Kidney tubule cell (primary cell): Measurements from ENCODE around the gene NRG4.
"Not testable (repeated sequence)": the region's sequence is repeated elsewhere in the genome, so short reads cannot be mapped to it uniquely, and the experiment has no call there.

ENCODE experiments used
- DNase-seq: peaks from one replicate; pipeline ENCODE4 v3.0.0-alpha.2; 2018; ENCODE audit warnings: low spot score

NRG4 gene

DNA sequence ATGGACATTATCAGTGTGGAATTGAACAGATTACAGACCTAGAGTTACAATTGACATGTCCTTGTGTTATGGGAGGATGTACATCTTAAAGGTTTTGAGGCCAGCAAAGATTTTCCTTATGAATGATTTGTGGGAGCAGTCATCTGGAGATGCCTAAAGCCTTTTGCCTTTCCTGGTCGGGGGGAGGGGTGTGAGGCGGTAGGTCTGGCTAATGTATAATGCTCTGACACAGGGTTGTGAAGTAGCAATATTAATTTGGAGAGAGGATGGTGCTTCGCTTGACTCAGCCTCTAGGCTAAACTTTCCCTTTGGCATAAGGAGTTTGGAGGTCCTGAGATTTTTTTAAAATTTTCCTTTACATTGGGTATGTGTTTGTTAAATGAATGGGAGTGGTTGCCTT, 85.3 kb downstream of the NRG4 start:
- DNase-seq = peak; percentile 53

DNA sequence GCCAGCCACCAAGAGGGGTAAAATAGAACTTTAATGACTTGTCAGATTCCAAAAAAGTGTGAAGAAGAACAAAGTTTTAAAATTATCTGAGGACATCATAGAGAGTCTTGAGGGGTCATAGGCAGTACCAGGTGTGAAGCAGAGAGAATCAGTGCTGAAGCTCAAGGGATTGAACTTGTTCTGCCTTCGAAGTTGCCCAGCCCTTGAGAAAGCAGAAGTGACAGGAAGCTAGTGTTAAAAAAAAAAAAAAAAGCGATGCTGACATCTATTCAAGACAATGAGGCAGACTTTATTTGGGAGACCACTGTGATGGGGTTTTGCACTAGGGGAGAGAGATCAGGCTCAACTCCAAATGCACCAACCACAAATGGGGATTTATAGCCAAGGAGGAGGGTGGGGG, 86.8 kb downstream of the NRG4 start:
- no peak for DNase-seq

DNA sequence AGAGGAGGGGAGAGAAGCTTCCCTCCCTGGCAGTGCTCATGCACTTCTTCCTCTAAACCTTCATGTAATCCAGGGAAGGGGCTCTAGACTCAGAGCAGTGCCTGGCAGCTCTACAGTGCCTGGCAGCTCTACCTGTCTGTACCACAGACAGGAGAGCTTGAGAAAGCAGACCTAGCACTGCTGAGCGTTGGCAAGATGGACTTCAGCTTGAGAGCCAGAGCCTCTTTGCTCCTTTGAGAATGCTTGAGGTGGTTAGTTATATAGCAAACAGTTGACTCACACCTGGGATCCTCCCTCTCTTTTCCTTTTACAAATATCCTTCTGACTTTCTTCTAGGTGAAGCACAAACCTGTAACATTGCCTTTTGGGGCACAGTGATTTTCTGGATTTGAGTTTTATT, 87.6 kb downstream of the NRG4 start:
- DNase-seq = peak; percentile 34

DNA sequence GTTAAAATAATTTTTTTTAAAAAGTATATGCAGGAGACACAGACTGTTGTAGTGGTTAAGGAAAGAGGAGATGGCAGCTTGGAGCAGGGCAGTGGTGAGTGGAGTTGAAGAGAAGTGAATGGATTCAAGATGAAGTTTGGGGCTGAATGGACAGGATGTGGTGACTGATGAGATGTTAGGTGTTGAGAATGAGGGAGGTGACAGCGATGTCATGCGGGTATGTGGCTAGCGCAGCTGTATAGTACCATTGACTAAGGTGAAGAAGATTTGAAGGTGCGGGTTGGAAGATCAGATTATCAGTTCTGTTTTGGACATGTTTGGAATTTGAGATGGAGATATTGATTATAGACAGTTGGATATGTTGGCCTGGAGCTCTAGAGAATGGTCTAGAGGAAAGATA, 88.5 kb downstream of the NRG4 start:
- DNase-seq = no peak

DNA sequence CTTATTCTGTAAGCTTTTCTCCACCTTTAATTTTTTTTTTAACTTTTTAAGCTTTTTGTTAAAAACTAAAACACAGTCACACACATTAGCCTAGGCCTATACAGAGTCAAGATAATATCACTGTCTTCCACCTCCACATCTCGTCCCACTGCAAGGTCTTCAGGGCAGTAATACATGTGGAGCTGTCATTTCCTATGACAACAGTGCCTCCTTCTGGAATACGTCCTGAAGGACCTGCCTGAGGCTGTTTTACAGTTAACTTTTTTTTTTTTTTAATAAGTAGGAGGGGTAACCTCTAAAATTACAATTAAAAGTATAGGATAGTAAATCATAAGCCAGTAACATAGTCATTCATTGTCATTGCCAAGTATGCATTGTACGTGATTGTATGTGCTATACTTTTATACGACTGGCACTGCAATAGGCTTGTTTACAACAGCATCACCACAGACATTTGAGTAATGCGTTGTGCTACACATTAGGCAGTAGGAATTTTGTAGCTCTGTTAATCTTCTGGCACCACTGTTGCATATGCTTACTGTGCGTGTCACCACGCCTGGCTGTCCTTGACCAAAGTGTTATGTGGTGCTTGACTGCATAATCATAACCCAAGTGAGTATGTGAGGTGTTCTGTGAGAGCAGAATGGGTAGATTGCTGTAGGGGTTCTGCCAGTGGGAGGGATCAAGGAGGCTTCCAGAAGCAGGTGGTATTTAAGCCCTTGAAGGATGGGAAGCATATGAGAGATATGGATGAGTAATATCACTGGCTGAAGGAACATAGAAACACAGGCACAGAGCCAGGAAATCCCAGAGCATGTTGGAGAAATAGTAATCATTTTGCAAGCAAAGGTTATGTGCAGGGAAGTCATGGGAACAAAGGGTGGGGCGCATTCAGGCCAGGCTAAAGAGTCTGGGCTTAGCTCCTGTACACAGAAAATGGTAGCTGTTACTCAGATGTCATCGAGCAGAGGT, 90.2 kb downstream of the NRG4 start:
- peak; percentile 74 for DNase-seq

DNA sequence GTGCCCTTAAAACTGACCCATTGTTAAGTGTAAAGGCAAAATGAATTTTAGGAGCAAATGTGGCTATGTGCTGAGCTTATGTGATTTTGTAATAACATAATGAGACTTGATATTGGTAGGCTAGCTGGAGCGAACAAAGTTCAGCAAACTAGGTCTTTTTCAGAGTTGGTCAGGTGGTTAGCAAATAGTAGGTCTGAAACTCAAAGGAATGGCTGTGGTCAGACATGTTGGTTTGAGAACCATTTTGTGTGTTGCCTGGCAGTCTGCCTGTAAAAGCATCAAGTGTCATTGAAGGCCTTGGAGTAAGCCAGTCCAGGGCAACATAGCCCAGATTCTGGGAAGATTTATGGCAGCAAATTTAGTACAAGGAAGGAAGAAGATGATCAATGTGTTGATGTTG, 92.1 kb downstream of the NRG4 start:
- DNase-seq = no peak

DNA sequence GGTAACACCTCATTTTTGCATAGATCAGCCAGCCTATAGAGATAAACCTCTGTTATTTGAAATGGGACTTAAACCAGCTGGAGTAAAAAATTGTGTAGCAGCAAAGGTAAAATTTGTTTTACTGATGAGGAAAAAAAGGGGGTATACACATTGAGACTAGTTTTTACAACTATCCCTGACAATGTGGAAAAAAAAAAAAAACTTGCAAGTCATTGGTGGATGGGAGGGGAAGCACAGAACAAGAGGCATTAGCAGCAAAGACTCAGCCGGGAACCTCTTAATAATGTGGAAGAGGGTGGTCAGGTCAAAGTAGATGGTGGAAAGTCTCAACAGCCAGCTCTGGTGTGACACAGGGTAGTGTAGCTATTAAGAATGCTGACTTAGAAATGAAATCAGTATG, 94.1 kb downstream of the NRG4 start:
- no peak for DNase-seq

DNA sequence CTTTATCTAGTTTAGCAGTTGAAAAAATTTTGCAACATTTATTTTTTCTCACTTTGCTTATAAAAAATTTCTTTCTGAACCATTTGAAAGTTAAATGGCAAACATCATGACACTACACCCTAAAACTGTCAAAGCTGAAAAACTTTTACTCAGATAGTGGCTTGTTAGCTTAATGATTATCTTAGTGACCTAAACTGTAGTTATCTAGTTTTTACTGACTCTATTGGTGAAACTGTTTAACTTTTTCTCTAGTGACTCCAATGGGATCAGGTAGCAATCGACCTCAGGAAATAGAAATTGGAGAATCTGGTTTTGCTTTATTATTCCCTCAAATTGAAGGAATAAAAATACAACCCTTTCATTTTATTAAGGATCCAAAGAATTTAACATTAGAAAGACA, 95.2 kb downstream of the NRG4 start:
- DNase-seq = no peak

DNA sequence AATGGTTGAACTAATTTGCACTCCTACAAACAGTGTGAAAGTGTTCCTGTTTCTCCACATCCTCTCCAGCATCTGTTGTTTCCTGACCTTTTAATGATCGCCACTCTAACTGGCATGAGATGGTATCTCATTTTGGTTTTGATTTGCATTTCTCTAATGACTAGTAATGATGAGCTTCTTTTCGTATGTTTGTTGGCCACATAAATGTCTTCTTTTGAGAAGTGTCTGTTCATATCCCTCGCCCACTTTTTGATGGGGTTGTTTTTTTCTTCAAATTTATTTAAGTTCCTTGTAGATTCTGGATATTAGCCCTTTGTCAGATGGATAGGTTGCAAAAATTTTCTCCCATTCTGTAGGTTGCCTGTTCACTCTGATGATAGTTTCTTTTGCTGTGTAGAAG, 101.9 kb downstream of the NRG4 start:
- not testable (repeated sequence) for DNase-seq

DNA sequence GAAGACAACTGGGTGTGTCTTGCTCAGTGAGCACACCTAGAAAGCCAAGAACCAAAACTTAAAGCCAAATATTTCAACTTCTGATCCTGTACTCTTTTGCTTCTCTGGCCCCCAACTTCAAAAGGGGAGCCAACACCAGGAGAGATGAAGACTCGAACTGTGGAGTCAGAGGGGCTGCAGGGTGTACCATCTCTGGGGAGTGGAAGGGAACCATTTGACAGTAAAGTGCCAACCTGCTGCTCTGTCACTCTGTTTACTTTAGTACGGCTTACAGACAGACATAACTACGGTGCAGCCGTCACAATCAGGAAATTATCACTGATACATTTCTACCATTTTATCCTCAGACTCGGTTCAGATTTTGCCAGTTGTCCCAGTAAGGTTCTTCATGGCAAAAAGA, 107.0 kb downstream of the NRG4 start:
- DNase-seq = no peak

DNA sequence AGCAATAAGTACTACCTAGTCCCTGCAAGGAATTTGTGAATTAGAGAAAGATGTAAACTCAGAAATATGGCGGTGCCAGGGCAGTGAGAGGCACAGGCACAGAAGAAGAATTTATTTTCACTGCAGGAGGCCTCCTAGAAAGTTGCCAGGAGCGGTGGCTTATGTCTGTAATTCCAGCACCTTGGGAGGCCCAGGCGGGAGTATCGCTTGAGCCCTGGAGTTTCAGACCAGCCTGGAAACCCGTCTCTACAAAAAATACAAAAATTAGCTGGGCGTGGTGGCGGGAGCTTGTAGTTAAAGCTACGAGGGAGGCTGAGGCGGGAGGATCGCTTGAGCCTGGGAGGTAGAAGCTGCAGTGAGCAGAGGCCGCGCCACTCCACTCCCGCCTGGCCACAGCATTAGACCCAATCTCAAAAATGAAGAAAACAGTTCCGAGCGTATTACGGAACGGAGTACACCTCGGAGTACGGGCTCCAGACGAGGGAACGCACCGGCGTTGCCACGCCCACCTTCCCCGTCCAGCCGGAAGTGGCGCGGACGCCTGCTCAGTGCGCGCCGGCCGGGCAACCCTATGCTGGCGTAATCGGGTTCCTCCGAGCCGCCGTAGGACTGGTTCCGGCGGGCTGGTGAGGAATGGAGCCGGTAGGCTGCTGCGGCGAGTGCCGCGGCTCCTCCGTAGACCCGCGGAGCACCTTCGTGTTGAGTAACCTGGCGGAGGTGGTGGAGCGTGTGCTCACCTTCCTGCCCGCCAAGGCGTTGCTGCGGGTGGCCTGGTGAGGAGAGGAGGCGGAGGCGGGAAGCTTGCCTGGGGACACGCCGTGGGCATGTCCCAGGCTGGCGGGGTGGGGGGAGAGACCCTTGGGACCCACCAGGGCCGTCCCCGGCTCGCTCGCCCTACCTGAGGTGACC, 108.6 kb downstream of the NRG4 start, which contains the start of gene FBXO22:
Gene FBXO22 (plus strand): TSS at position 548 of the 909 bp plus-strand sequence. CDS start 86 bp downstream, at position 634.
- peak; percentile 92 for DNase-seq

DNA sequence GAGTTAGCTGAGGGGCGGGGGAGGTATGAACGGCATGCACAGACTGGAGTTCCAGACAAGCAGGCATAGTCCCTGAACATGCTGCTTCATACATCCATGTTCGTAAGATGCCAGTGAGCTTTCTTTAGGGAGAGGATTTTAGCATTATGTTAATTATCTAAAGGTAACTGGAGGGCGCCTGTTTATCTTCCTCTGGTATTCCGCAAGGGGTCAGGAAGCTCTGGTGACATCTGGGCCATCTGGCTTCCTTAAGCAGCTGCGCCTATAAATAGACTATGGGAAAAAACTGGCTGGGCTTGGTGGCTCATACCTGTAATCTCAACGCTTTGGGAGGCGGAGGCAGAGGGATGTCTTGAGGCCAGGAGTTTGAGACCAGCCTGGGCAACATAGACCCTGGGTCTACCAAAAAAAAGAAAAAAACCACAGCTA, 110.1 kb downstream of the NRG4 start:
- DNase-seq = no peak

DNA sequence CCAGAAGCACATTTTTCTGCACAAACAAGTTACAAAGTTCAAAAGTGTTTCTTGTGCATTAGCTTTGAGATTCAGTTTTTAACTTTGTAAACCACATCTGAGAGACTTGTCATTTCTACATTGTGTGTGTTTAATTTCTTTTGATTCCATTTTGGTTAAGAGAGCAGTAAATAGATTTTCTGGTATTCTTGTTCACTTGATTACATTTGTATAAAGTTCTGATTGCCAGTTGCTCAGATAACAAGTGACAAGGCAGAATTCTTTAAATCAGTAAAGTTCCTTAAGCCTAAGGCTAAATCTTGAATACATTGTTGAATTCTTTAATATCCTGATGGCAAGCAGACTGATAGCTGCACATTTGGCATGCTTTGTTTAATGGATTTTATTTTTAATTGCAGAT, 111.6 kb downstream of the NRG4 start:
- no peak for DNase-seq

DNA sequence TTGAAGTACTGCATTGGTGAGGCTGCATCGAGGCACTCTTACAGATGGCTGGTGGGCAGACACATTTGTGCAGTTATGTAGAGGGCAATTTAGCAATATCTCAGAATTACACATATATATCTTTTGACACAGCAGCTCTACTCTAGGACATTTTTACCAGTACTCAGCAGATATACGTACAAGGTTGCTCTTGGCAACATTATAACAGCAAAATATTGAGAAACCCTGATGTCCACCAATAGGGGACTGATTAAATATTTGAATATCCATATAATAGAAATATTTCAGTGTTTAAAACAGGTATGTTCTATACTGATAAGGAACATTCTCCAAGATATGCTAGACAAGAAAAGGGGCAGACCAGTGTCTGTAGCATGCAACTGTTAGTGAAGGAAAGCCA, 116.5 kb downstream of the NRG4 start:
- no peak for DNase-seq

DNA sequence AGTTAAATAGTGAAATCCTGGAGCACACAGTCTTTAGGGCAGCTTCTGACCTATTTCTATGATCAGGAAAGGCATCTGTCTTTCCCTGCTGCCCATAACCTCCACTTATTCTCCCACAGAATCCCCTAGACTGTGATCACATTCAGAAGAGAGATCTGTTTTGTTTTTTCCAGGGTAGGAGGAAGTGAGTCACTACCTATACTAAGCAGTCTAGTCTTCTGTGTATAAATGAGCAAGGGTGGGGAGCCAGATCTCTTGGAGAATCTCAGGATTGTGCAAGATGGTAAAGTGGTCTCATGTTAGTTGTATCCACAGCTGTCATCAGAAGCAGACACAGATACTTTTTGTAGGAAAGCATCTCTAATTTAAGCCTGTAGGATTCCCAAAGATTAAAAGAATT, 120.3 kb downstream of the NRG4 start:
- peak; percentile 75 for DNase-seq
